Stimulated activated CD8-positive, alpha-beta memory T cell treated with anti-CD3 and anti-CD28 coated beads, Interleukin-4, amount 100 ng/mL, for 48 hours (primary cell): Measurements from ENCODE around the gene ZNRF2.
"Not testable (repeated sequence)": the region's sequence is repeated elsewhere in the genome, so short reads cannot be mapped to it uniquely, and the experiment has no call there.

Experiments
- DNase-seq: peaks from one replicate; pipeline ENCODE4 v3.0.0-alpha.2; 2020

The ZNRF2 gene

DNA sequence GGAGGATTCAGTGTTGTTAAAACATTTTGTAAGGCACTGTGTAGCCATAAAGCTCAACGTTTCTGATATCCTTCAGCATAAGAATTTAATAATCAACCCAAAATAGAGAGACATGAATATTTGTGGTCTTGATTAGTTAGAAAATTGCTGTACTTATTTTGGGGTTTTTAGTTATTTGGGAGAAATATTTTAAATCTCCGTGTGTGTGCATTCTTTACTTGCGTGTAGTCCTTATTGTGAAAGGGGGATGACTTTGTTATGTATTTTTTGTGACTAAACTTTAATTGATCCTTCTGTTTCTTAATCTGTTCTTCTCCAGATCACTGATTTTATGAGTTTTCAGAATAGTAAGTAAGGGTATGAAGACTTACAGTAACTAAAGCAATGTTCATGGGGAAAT is 81.2 kb downstream of the ZNRF2 start:
- DNase-seq: no peak

DNA sequence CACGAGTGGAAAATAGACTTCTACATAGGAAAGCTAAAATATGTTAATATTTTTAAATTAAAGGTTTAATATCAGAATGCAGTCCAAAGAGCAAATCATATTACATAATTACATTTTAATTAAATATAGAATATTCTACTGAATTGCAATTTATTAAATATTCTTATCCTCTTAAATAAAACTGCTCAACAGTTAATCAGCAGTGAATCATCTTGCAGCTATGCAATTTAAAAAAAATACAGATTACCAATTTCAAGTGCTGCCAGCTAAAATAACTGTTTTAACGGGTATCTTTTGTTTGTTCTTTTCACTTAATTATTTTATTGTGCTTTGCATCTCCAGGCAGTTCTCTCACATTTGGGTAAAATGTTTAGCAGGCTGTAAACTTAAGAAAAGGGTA is 82.2 kb downstream of the ZNRF2 start:
- no peak for DNase-seq

DNA sequence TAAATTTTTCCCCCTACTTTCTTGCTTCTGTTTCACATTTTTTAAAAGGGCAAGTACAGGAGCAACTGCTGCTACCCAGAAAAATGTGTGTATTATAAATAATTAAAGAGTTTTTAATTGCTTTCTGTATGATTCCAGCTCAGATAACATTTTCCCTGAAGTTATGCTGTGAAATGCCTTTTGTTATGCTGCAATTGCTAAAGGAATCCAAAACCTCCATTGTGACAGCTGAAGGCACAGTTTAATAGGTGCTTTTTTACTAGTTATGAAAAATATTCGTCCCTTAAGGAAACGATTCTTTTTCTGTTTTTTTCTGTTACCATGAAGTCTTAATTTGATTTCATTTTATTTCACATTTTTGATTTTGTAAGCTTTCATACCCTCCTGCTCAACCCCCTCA is 83.2 kb downstream of the ZNRF2 start:
- no peak for DNase-seq

DNA sequence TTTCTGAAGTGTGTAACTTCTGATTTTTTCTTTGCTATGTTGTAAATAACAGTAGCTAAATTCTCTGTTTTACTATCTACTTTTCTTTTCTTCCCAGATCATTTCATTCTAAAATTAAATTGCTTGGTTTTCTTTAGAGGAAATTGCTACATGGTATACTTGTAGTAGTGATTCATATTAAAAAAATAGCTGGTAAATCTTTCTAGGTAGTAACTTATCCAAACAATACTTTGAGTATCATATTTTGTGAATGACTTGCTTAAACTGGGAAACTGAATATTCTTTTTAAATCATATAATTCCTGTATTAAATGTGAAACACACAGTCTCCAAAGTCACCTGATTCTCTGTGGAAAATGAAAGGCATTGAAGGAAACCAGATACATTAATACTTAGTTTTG is 85.5 kb downstream of the ZNRF2 start:
- no peak for DNase-seq

DNA sequence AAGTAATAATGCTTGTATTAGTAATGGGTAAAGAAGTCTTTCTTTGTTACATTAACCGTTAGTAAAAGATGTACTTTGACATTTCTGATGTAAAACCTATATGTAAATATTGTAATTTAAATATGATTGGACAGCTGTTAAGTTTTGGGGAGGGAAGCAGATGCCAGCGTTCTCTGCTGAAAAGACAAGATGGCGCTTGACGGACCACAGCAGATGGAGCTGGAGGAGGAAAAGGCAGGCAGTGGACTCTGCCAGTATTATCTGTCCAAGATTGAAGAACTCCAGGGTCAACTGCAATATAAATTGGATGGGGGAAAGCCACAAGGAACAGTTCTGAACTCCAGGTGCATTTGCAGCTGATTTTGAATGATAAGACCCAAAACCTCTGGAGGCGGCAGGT is 86.9 kb downstream of the ZNRF2 start:
- DNase-seq: no peak

DNA sequence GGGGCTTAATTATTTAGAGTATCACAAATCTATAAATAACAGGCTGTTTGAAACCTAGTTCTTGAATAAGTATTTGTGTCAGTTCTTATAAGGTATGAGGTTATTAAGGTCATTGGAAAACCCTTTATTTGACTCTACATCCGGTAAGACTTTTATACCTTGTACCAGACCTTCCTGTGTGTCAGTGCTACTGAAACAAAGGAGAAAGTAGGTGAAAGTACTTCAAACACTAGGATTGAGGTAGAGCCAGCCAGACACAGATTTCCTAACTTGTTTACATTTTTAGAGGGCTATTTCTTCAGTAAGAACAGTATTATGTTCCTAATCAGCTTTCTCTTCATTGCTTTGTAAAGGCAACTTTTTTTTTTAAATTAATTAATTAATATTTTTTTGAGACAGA is 93.9 kb downstream of the ZNRF2 start:
- DNase-seq: no peak

DNA sequence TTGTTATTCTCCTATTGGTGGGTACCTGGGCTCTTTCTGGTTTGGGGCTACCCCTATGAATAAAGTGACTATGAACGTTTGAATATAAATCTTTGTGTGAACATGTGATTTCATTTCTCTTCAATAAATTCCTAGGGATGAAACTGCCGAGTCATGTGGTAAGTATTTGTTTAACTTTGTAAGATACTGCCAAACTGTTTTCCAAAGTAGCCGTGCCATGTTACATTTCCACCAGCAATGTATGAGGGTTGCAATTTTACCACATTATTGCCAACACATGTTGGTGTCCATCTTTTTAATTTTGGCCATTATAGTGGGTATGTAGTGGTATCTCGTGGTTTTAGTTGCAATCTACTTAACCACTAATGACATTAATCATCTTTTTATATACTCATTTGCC is 94.7 kb downstream of the ZNRF2 start:
- DNase-seq: no peak

DNA sequence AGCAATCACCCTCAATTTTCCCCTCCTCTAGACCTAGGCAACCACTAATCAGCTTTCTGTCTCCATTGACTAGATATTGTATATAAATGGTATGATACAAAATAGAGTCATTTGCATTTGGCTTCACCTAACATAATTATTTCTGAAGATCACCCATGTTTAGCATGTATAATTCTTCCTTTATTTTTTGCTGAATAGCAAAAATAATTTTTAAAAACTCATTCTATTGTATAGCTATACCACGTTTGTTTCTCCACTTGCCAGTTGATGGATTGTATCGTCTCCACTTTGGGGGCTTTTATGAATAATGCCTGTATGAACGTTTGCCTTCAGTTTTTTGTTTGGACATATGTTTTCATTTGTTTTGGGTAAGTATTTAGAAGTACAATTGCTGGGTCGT is 95.3 kb downstream of the ZNRF2 start:
- no peak for DNase-seq

DNA sequence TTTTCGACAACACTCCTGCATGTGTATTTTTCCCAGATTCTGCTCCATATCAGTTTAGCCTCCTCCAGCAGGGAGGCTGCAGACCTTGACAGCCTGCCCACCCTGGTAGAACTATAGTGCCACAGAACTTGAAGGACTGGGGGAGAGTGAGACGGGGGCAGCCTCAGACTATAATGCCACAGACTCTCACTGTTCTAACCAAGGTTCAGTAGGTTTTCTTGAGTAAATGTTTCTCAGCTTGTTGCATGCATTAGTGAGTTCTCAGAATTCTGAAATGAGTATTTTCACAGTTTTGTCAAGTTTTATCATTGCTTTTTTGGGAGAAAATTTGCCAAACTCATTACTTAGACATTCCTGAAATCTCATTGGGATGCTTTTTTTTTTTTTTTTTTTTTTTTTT is 95.9 kb downstream of the ZNRF2 start:
- DNase-seq: no peak

DNA sequence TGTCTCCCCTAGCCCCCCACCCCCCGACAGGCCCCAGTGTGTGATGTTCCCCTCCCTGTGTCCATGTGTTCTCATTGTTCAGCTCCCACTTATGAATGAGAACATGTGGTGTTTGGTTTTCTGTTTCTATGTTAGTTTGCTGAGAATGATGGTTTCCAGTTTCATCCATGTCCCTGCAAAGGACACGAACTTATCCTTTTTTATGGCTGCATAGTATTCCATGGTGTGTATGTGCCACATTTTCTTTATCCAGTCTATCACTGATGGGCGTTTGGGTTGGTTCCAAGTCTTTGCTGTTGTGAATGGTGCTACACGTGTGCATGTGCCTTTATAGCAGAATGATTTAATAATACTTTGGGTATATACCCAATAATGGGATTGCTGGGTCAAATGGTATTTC is 96.4 kb downstream of the ZNRF2 start:
- not testable (repeated sequence) for DNase-seq

DNA sequence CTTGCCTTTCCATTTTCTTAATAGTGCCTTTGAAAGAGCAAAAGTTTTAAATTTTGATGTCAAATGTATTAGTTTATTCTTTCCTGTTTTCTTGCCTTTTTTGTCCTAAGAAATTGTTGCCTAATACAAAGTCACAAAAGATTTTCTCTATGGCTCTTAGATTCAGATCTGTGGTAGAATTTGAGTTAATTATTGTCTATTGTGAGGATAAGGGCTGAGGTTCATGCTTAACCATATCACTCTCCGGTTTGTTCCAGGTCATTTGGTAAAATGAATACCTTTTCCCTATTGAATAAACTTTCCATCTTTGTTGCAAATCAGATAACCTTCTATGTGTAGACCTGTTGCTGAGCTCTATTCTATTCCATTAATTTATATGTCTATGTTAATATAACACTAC is 98.2 kb downstream of the ZNRF2 start:
- DNase-seq: no peak

DNA sequence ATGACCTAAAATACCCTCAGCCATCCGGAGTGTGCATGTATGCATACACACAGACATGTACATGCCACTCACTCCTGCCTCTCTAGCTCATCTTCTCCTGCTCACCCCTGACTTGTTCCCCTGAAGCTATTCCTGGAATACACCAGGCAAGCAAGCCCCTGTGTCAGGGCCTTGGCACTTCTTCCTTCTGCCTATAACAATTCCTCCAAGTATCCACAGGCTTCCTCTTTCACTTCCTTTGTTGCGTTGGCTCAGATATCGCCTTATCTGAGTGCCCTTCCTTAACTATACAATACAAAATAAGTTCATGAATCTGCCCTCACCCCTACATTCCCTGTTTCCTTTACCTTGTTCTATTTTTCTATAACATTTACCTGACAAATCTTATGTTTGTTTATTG is 105.4 kb downstream of the ZNRF2 start:
- no peak for DNase-seq

DNA sequence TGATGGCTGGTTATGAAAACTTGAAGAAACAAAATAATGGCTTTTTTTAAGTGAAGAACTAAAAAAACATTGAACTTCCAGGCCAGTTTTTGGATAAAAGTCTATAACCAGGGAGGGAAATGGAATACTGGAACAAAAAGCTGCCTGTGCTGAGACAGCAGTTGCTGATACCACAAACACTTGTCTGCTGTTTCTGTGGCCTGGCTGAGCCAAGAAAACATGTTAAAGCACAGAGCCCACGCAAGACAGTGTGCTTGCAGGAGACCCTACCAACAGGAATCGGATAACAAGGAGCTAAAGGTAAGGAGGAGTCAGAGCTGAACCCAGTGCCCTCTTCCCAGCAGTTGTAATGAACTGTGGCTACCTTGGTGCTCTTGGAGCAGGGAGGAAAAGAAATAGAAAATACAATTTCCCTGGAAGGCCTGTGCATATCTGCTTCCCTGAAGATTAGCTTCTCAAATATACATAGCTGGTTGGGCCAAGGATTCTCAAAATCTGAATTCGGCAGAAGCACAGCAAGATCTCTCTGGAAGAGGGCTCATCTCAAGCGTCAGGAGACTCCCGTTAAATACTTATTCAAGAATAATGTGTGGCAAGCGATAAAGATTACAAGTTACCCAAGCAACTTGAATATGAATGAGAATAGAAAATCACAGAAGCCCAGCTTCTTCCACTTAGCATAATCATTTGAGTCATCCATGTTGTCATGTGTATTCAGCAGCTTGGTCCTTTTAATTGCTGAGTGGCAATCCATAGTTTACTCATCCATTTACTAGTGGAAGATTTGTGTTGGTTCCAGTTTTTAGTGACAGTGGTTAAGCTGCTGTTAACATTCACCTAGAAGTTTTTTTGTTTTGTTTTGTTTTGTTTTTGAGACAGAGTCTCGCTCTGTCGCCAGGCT is 106.6 kb downstream of the ZNRF2 start:
- DNase-seq: no peak

DNA sequence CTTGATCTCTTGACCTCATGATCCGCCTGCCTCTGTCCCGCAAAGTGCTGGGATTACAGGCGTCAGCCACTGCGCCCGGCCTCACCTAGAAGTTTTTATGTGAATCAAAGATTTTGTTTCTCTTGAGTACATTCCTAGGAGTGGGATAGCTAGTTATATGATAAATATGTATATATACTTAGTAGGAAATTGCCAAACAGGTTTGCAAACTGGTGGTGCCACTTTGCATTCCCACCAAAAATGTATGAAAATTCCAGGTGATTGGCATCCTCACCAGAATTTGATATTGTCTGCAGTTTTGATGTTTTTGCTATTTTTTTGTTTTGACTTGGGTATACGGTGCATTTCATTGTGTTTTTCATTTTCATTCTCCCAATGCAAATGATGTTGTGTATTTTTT is 107.4 kb downstream of the ZNRF2 start:
- no peak for DNase-seq

DNA sequence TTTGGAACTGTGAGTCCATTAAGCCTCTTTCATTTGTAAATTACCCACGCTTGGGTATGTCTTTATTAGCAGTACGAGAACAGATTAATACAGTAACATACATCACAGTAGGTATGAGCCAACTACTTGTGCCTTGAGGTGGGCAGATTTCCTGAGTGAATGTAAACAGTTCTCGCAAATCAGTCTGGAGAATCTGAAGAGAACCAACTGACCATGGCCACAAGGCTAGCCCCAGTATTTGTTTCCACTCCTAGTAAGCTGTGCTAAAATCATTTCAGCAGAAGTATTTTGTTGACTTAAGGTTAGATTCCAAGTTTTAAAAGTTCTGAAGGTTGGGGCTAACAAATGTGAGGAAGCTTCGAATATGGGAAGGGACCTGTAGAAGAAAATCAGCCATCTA is 111.3 kb downstream of the ZNRF2 start:
- no peak for DNase-seq

DNA sequence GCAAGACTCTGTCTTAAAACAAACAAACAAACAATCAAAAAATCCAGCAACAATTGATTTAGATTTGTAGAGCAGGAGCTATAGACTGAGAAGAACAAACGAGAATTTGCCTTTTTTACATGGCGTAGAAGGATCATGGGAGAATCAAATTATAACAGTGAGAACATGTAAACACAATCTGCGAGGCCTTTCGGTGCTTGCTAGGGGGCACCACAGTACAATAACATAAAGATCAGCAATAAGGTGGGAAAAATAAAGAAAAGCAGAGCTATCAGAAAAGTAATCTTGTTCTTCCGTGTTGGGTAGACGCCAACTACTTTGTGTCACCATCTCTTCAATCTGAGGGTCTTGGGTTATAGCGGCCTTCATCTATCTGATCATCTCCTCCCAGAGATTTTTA is 112.0 kb downstream of the ZNRF2 start:
- no peak for DNase-seq

DNA sequence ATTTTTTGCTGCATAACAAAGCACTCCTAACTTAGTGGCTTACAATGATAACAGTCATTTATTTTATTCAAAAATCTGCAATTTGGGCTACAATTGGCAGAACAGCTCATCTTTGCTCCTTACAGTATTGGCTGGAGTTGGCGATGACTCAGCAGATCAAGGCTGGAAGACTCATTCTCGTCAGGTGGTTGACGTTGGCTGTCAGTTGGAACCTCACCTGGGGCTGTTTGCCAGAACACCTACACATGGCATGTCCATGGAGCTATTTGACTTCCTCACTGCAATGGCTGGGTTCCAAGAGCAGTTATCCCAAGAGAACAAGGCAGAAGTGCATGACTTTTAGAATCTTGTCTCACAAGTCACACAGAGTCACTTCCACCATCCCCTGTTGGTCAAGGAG is 119.1 kb downstream of the ZNRF2 start:
- no peak for DNase-seq

DNA sequence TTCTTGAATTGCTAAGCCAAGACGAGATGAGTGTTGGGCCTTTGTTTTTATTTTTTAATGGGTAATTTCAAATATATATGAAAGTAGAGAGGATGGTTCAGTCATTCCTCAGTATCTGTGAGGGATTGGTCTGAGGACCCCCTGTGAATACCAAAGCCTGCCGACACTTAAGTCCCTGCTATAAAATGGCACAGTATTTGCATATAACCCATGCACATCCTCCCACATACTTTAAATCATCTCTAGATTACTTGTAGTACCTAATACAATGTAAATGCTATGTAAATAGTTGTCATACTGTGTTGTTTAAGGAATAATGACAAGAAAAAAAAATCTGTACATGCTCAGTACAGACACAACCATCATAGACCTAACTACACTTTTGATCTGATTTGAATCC is 120.8 kb downstream of the ZNRF2 start:
- DNase-seq: no peak

DNA sequence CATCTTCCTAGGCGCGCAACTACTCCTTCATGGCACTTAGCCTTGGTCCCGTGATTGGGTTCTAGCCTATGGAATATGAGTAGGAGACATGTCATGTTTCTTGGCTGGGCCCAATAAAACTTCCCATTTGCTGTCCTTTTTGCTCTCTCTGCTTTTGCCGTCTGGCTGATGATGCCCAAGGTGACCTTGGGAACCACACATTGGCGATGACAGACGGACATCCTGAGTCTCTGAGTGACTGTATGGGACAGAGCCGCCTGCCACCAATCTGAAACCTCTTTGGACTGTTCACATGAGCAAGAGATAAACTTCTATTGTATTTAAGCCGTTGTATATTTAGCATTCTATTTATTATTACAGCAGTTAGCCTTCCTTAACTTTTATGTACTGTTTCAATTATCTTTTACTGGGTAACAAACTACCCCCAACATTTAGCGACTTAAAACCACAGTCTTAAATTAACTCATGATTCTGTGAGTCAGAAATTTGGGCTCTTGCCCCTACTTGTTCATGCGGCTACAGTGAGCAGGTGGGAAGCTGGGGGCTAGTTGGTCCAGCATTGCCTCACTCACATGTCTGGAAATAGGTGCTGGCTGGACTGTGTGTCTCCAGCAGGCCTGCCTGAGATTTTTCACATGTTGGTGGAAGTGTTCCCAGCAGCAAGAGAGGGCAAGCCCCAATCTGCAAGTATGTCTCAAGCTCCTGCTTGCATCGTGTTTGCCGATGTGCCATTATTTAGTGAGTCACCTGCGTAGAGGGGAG is 122.4 kb downstream of the ZNRF2 start:
- DNase-seq: no peak

DNA sequence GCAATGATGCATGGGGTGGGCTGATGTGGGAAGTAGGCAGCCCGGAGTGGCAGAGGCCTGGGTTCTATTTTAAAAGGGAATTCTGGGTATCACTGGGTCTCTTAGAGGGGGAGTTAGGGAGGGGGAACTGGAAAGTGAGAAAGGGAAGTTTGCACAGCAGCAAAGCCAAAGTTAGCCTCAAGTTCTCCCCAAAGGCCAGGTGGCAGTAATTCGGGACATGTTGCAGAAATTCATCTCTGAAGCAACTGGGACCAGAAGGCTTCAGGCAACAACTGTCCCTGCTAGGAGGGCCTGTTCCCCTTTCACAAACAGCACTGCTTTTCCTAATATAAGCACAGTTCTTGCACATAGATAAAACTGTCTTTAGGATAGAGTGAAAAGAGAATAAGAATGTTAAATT is 126.8 kb downstream of the ZNRF2 start:
- no peak for DNase-seq

DNA sequence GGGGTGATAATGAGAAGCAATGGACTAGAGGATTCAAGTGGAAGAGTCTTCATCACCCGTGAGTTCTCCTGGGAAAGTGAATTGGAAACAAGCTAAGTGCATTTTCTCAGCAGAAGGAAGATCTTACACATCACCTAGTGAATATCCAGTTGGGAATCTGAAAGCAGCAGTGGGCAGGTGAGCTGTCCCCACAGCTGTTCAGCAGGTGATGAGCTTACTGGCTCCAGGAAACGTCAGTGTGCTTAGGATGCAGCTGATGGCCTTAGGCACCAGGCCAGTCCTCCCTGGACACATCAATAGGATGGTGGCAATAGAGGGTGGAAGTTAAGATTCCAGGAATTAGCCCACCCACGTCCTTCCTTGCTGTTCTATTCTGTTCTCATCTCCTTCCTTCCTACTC is 127.5 kb downstream of the ZNRF2 start:
- DNase-seq: no peak

DNA sequence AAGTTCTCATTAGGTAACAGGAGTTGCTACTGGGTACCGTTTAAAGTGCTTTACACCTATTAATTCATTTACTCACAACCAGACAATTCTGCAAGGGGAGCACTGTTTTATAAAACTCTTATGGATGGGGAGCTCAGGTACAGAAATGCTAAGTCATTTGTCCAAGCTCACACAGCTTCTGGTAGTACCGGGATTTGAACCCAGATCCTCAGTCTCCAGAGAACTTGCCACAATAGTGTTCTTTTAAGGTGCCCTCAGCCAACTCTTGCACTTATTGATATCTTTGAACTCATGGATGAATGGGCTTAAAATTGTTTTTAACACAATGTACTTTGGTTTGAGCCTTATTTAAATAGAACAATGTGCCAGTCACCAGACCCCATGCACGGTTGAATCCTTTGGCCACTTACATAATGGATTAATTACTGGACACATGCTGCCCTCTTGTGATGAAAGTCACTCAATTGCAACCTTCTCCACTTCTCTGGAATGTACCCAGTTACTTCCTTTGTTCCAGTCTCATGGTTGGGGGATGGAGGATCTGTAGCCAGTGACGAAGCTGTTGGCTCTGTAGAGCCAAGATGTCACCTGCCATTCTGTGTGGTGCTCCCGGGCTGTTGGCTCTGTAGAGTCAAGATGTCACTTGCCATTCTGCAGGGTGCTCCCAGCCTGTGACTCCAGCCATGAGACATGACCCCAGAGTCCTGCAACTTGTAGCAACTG is 128.5 kb downstream of the ZNRF2 start:
- no peak for DNase-seq

DNA sequence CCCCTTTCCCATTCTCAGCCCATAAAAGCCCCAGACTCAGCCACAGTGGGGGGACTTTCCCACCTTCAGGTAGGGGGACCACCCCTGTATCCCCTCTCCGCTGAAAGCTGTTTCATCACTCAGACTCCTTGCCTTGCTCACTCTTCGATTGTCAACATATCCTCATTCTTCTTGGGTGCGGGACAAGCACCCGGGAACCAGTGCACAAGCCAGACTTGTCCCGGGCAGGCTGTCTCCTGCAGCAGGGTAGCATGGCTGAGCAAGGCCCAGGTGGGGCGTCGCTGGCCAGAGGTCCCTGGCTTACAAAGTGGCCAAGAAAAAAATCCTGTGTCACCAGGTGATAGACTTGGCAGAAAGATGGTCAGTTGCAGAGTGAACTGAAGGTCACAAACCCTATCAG is 129.5 kb downstream of the ZNRF2 start:
- DNase-seq: no peak
